Hepatocyte (in vitro differentiated cells): ENCODE measurements around the gene EIPR1. TPM values are rescaled to one million over a fixed set of nuclear protein-coding genes. Genes with fewer than 3 reads are reported as not detected.

ENCODE experiments used
- DNase-seq: peaks from one replicate; pipeline ENCODE4 v3.0.0-alpha.2; 2016; ENCODE audit warnings: low spot score
- H2AFZ ChIP-seq: fragments of 200-600 bp; sonication (generic); 2 replicates; pipeline ENCODE4 v1.6.0; 2016; ENCODE audit warnings: antibody characterized with exemption, mild to moderate bottlenecking
- H3K27ac ChIP-seq: fragments of 200-600 bp; sonication (generic); 2 replicates; pipeline ENCODE4 v1.5.1; 2016; ENCODE audit warnings: mild to moderate bottlenecking
- H3K27me3 ChIP-seq: fragments of 200-600 bp; sonication (generic); 2 replicates; pipeline ENCODE4 v1.6.1; 2016
- H3K36me3 ChIP-seq: fragments of 200-600 bp; sonication (generic); replicated peaks from 2 replicates; pipeline ENCODE4 v1.5.1; 2016; ENCODE audit warnings: low read depth; ENCODE audit not compliant: insufficient read depth
- H3K4me1 ChIP-seq: fragments of 200-600 bp; sonication (generic); 2 replicates; pipeline ENCODE4 v1.5.1; 2016; ENCODE audit warnings: mild to moderate bottlenecking, moderate library complexity; ENCODE audit not compliant: insufficient read depth
- H3K4me2 ChIP-seq: fragments of 200-600 bp; sonication (generic); 2 replicates; pipeline ENCODE4 v1.6.0; 2016
- H3K4me3 ChIP-seq: fragments of 200-600 bp; sonication (generic); 2 replicates; pipeline ENCODE4 v1.5.1; 2016; ENCODE audit warnings: mild to moderate bottlenecking
- H3K79me2 ChIP-seq: fragments of 200-600 bp; sonication (generic); 2 replicates; pipeline ENCODE4 v1.6.0; 2017; ENCODE audit warnings: mild to moderate bottlenecking
- H3K9me2 ChIP-seq: fragments of 200-600 bp; sonication (generic); replicated peaks from 2 replicates; pipeline ENCODE4 v1.6.0; 2017; ENCODE audit warnings: mild to moderate bottlenecking; ENCODE audit not compliant: insufficient read depth
- H3K9me3 ChIP-seq: fragments of 200-600 bp; sonication (generic); 2 replicates; pipeline ENCODE4 v1.5.1; 2016; ENCODE audit warnings: low read depth, mild to moderate bottlenecking
- H4K20me1 ChIP-seq: fragments of 200-600 bp; sonication (generic); 2 replicates; pipeline ENCODE4 v1.6.0; 2016; ENCODE audit warnings: mild to moderate bottlenecking; ENCODE audit not compliant: insufficient read depth, poor library complexity, severe bottlenecking
- EZH2 ChIP-seq: fragments of 200-600 bp; sonication (generic); IDR thresholded peaks from 2 replicates; pipeline ENCODE4 v1.6.1; 2016; ENCODE audit warnings: antibody characterized with exemption, mild to moderate bottlenecking, borderline replicate concordance
- EZH2phosphoT487 ChIP-seq: fragments of 200-600 bp; sonication (generic); IDR thresholded peaks from one replicate; pipeline ENCODE4 v1.6.1; 2018; ENCODE audit warnings: antibody characterized with exemption, mild to moderate bottlenecking, low read depth, moderate library complexity; ENCODE audit not compliant: unreplicated experiment, severe bottlenecking
- WGBS: methylation state at CpG from one replicate; pipeline ENCODE4 v1.1.6; 2016; ENCODE audit warnings: low lambda C conversion rate; ENCODE audit errors: missing lambda C conversion rate; 5-methylcytosine and 5-hydroxymethylcytosine counted together
- polyA plus RNA-seq: library from polyadenylated mRNA; unstranded; fragments of >200 nt; fragmentation: Nextera tagmentation; extraction: Ambion mirVana; gene quantifications from 2 replicates; pipeline ENCODE4 v1.2.1, GENCODE V29; 2016
- total RNA-seq: library from RNA; depleted of rRNA; stranded (reverse); fragments of >200 nt; gene quantifications from 2 replicates; pipeline ENCODE4 v1.2.3, GENCODE V29; 2014
- TF ChIP-seq, protein P1 (sequence below): fragments of 200-600 bp; sonication (generic); IDR thresholded peaks from 2 replicates; pipeline ENCODE4 v1.5.1; 2016; ENCODE audit warnings: antibody characterized with exemption, mild to moderate bottlenecking; ENCODE audit not compliant: poor library complexity

EIPR1 gene
- total and polyA plus RNA-seq, 2 experiments from 2014 or later: 27.4 to 42.3 TPM

GRCh38 chr2:3336844-3337243 is 40.8 kb downstream of the EIPR1 start:
- Histone ChIP-seq H3K4me2 (no peak overlapping the region), H3K79me2 (no peaks in the 10 kb centered on the region), H3K9me2 (no peaks in the 10 kb centered on the region), H3K36me3 (no peaks in the 10 kb centered on the region), H3K27ac (no peak overlapping the region), H4K20me1 (no peaks in the 10 kb centered on the region), H3K4me3 (no peak overlapping the region), H3K27me3 (no peaks in the 10 kb centered on the region), H3K9me3 (no peaks in the 10 kb centered on the region), H2AFZ (no peak overlapping the region), H3K4me1 (no peaks in the 10 kb centered on the region)
- 100% methylated on average over 2 of the region's 2 CpGs for WGBS
- TF ChIP-seq EZH2phosphoT487 (no peak), EZH2 (no peak)
- TF ChIP-seq, protein P1, sequence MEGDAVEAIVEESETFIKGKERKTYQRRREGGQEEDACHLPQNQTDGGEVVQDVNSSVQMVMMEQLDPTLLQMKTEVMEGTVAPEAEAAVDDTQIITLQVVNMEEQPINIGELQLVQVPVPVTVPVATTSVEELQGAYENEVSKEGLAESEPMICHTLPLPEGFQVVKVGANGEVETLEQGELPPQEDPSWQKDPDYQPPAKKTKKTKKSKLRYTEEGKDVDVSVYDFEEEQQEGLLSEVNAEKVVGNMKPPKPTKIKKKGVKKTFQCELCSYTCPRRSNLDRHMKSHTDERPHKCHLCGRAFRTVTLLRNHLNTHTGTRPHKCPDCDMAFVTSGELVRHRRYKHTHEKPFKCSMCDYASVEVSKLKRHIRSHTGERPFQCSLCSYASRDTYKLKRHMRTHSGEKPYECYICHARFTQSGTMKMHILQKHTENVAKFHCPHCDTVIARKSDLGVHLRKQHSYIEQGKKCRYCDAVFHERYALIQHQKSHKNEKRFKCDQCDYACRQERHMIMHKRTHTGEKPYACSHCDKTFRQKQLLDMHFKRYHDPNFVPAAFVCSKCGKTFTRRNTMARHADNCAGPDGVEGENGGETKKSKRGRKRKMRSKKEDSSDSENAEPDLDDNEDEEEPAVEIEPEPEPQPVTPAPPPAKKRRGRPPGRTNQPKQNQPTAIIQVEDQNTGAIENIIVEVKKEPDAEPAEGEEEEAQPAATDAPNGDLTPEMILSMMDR: no peak
- DNase-seq: no peak

DNA sequence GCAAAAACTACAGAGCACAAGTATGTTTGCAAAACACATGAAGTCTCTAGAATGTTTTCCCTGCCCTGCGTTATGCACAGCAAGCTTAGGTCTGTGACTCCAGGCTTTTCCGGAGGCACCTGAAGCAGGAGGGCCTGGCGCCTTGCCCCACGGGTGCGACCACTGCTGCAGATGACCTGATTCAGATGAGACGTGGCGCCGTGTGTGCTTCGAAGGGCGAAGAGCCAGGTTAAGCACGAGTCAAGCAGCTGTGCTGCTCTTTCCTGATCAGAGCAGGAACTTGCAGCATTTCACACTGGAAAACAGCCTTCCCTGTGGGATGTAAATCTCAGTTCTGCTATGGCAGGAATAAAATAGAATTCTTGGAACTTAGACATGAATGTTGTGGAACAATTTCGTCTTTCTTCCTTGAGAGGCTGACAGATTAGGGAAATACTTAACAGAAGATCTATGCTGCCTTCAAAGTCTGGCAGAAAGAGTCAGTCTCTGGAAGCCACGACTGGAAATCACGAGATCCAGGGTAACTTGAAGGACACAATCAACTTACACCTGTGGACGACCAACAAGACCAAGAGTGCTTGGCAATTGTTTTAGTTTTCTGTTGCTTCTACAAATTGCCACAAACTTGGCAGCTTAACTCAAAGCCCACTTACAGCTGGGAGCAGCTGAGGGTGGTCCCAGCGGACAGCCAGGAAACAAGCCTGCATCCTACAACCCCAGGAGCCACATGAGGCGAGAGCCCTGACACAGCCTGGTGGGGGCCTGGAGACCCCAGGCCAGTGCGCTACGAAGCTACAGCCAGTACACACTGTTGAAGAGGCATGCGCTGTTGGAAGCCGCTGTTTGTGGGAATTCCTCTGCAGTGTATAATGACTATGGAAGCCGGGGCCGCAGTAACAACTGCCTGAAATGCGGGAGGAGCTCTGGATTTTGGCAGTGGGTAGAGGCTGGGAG is 42.9 kb downstream of the EIPR1 start:
- H3K9me2 ChIP-seq: no peaks in the 10 kb centered on the region
- 94% methylated on average over 24 of the region's 24 CpGs for WGBS
- no peaks in the 10 kb centered on the region for H3K36me3 ChIP-seq
- DNase-seq: no peak
- H4K20me1 ChIP-seq: no peaks in the 10 kb centered on the region
- H3K9me3 ChIP-seq: no peaks in the 10 kb centered on the region
- no peaks in the 10 kb centered on the region for H3K27me3 ChIP-seq
- H3K4me1 ChIP-seq: no peaks in the 10 kb centered on the region
- H2AFZ ChIP-seq: no peak overlapping the region
- no peak overlapping the region for H3K4me2 ChIP-seq
- peaks cover 3% of the 10 kb centered on the region for H3K79me2 ChIP-seq
- TF ChIP-seq, protein P1: no peak
- TF ChIP-seq EZH2phosphoT487 (no peak), EZH2 (no peak)
- no peak overlapping the region for H3K27ac ChIP-seq
- H3K4me3 ChIP-seq: no peak overlapping the region

GRCh38 chr2:3332133-3332532 is 45.5 kb downstream of the EIPR1 start:
- Histone ChIP-seq H3K9me2 (no peaks in the 10 kb centered on the region), H3K79me2 (peaks cover 3% of the 10 kb centered on the region), H3K27me3 (no peaks in the 10 kb centered on the region), H2AFZ (no peak overlapping the region), H3K4me1 (no peaks in the 10 kb centered on the region), H3K36me3 (no peaks in the 10 kb centered on the region), H3K4me3 (no peak overlapping the region), H3K4me2 (no peak overlapping the region), H3K27ac (no peak overlapping the region), H3K9me3 (no peaks in the 10 kb centered on the region), H4K20me1 (no peaks in the 10 kb centered on the region)
- WGBS: 94% methylated on average over 8 of the region's 8 CpGs
- TF ChIP-seq, protein P1: no peak
- TF ChIP-seq EZH2: no peak
- no peak for TF ChIP-seq EZH2phosphoT487
- no peak for DNase-seq
